ENCODE results near the gene NUP93.
A peak's percentile ranks its signal among the peaks of the same experiment; 100 is the strongest.
"Not testable (repeated sequence)": the region's sequence is repeated elsewhere in the genome, so short reads cannot be mapped to it uniquely, and the experiment has no call there.

Gene NUP93

GRCh38 chr16:56697456-56698155 is 32.3 kb upstream of the NUP93 start:
- Mint-ChIP-seq H3K27ac (no peak overlapping the region), H3K4me3 (no peak overlapping the region), H3K4me1 (peaks cover 10% of the 10 kb centered on the region), H3K36me3 (no peaks in the 10 kb centered on the region), H3K9me3 (no peaks in the 10 kb centered on the region), H3K27me3 (peaks cover 27% of the 10 kb centered on the region)
- CTCF ChIA-PET = interaction anchor here (0.6 to 1.6 kb wide), 2 partner anchors 121 to 184 kb away, joined by 3 to 10 read pairs; no protein-coding TSS in a partner anchor
- DNase-seq = no peak

GRCh38 chr16:56700195-56700594 is 29.7 kb upstream of the NUP93 start:
- DNase-seq = no peak
- H3K4me1 Mint-ChIP-seq = peaks cover 10% of the 10 kb centered on the region

GRCh38 chr16:56700631-56701030 is 29.3 kb upstream of the NUP93 start:
- CTCF ChIA-PET = interaction anchor here (1.2 to 4.5 kb wide), 10 partner anchors 16 to 187 kb away, joined by 3 to 79 read pairs (median 14); no protein-coding TSS in a partner anchor
- no peak for DNase-seq
- H3K36me3 Mint-ChIP-seq = no peaks in the 10 kb centered on the region
- H3K4me1 Mint-ChIP-seq = peaks cover 10% of the 10 kb centered on the region
- peaks cover 21% of the 10 kb centered on the region for H3K27me3 Mint-ChIP-seq
- H3K27ac Mint-ChIP-seq = no peak overlapping the region
- H3K9me3 Mint-ChIP-seq = no peaks in the 10 kb centered on the region
- no peak overlapping the region for H3K4me3 Mint-ChIP-seq

More at GRCh38 chr16:56700195-56700594, 29.7 kb upstream of the NUP93 start:
- Mint-ChIP-seq H3K36me3 (no peaks in the 10 kb centered on the region), H3K27ac (no peak overlapping the region), H3K9me3 (no peaks in the 10 kb centered on the region), H3K4me3 (no peak overlapping the region), H3K27me3 (peaks cover 26% of the 10 kb centered on the region)
- CTCF ChIA-PET = interaction anchor here (1.4 to 4.5 kb wide), 7 partner anchors 23 to 186 kb away, joined by 5 to 79 read pairs (median 15); no protein-coding TSS in a partner anchor

GRCh38 chr16:56701534-56701933 is 28.4 kb upstream of the NUP93 start:
- Mint-ChIP-seq H3K9me3 (no peaks in the 10 kb centered on the region), H3K27ac (no peak overlapping the region), H3K4me3 (no peak overlapping the region), H3K27me3 (peaks cover 16% of the 10 kb centered on the region), H3K36me3 (no peaks in the 10 kb centered on the region), H3K4me1 (peaks cover 10% of the 10 kb centered on the region)
- DNase-seq = no peak
- CTCF ChIA-PET = interaction anchor here (0.8 to 4.5 kb wide), 43 partner anchors 9 to 383 kb away, joined by 3 to 79 read pairs (median 5); partner anchors contain the start of genes BBS2, MT1H, MT1X and MT2A

- CTCF ChIA-PET = interaction anchor here (0.7 to 4.5 kb wide), 29 partner anchors 17 to 385 kb away, joined by 3 to 79 read pairs (median 6); partner anchors contain the start of gene MT1H
These were observed 27.1 kb upstream of the NUP93 start for GRCh38 chr16:56702836-56703235.

GRCh38 chr16:56708525-56709442 is 21.1 kb upstream of the NUP93 start:
- Mint-ChIP-seq H3K36me3 (no peaks in the 10 kb centered on the region), H3K9me3 (no peaks in the 10 kb centered on the region), H3K4me1 (peaks cover 33% of the 10 kb centered on the region), H3K27me3 (peaks cover 4% of the 10 kb centered on the region), H3K27ac (peak overlapping the region; percentile 66), H3K4me3 (peak overlapping the region; percentile 43)
- CTCF ChIA-PET = interaction anchor here (0.7 to 1.3 kb wide), 6 partner anchors 20 to 132 kb away, joined by 3 to 6 read pairs (median 4); no protein-coding TSS in a partner anchor
- DNase-seq = peak; percentile 60

More at GRCh38 chr16:56702836-56703235, 27.1 kb upstream of the NUP93 start:
- H3K4me3 Mint-ChIP-seq = no peak overlapping the region
- DNase-seq = no peak
- H3K9me3 Mint-ChIP-seq = no peaks in the 10 kb centered on the region
- H3K4me1 Mint-ChIP-seq = peaks cover 14% of the 10 kb centered on the region
- no peaks in the 10 kb centered on the region for H3K36me3 Mint-ChIP-seq
- peak overlapping the region; percentile 42 for H3K27ac Mint-ChIP-seq
- H3K27me3 Mint-ChIP-seq = peaks cover 10% of the 10 kb centered on the region

DNA sequence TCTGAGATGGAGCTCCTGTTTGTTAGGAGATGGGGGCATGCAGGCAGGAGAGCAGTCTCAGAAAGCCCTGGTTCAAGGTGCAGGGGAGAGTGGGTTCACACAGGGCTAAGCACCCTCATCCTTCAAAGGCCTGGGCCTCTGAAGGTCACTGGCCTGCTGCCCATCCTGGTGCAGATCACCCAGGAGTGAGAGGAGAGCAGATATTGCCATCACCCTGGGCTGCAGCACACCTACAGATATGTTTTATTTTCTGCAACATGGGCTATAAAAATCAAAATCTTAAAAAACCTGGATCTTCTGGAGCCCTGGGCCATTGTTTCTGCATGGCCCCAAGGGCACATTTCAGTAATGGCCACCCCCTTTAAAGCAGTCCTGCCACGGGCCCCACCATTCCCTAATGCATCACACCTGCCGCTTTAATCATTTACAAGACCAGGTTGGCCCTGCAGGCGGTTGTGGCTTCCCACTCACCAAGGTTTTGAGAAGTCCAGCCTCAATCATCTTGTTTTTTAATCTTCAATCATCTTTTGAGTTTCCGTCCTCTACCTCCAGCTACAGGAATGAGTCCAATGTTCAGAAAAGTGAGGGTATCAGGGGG is 20.4 kb upstream of the NUP93 start:
- Mint-ChIP-seq H3K4me3 (peak overlapping the region; percentile 43), H3K9me3 (no peaks in the 10 kb centered on the region), H3K27ac (peak overlapping the region; percentile 66), H3K27me3 (peaks cover 4% of the 10 kb centered on the region), H3K36me3 (no peaks in the 10 kb centered on the region), H3K4me1 (peaks cover 33% of the 10 kb centered on the region)
- CTCF ChIA-PET = interaction anchor here (0.7 to 1.2 kb wide), 4 partner anchors 19 to 105 kb away, joined by 3 to 4 read pairs (median 4); no protein-coding TSS in a partner anchor
- DNase-seq = no peak

DNA sequence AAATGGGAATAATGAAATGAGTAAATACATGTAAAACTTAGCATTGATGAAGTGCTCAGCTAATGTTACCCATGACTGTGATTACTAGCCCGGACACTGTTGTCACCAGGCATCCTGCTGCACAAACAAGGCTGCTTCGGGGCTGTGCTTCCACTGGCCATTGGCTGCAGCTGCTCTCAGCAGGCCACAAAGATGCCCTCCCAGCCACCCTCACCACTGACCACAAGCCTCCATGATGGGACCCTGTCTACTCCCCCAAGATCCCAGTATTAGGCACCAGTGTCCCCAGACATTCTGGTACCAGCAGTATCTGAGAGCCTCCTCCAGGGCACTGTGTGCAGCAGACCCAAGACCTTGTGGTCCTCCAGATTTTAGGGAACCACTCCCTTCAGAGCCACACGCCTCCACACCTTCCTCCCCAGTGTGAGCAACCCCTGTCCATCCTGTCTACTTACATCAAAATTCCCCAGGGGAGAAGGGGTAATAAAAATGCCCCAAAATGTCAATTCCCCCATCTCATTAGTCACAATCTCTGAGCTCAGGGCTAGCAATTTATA is 19.7 kb upstream of the NUP93 start:
- Mint-ChIP-seq H3K4me3 (no peak overlapping the region), H3K27me3 (peaks cover 4% of the 10 kb centered on the region), H3K4me1 (peaks cover 33% of the 10 kb centered on the region), H3K36me3 (no peaks in the 10 kb centered on the region), H3K27ac (no peak overlapping the region), H3K9me3 (no peaks in the 10 kb centered on the region)
- DNase-seq = no peak
- CTCF ChIA-PET = interaction anchor here (1.2 kb wide), 1 partner anchor 18 kb away, joined by 4 read pairs; no protein-coding TSS in a partner anchor

DNA sequence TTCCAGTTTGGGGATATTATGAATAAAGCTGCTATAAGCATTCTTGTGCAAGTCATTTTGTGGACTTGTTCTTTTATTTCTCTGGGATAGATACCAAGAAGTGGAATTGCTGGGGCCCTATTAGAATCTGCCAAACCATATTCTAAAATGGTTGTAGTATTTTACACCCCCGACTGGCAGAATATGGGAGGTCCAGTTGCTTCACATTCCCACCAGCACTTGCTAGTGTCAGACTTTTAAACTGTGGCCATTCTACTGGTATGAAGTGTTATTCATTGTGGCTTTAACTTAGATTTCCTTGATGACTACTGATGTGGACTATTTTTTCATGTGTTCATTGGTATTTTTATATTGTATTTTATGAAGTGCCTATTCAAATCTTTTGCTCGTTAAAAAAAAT is 18.1 kb upstream of the NUP93 start:
- CTCF ChIA-PET = no interaction called here
- Mint-ChIP-seq H3K4me3 (no peak overlapping the region), H3K9me3 (no peaks in the 10 kb centered on the region), H3K36me3 (no peaks in the 10 kb centered on the region), H3K4me1 (peaks cover 33% of the 10 kb centered on the region), H3K27ac (no peak overlapping the region), H3K27me3 (peaks cover 8% of the 10 kb centered on the region)
- DNase-seq = no peak

- no peaks in the 10 kb centered on the region for H3K36me3 Mint-ChIP-seq
- peaks cover 8% of the 10 kb centered on the region for H3K27me3 Mint-ChIP-seq
- H3K27ac Mint-ChIP-seq = no peak overlapping the region
- H3K9me3 Mint-ChIP-seq = no peaks in the 10 kb centered on the region
- CTCF ChIA-PET = no interaction called here
- no peak for DNase-seq
- H3K4me3 Mint-ChIP-seq = no peak overlapping the region
- H3K4me1 Mint-ChIP-seq = peaks cover 19% of the 10 kb centered on the region
These were observed 16.1 kb upstream of the NUP93 start for GRCh38 chr16:56713794-56714193.

DNA sequence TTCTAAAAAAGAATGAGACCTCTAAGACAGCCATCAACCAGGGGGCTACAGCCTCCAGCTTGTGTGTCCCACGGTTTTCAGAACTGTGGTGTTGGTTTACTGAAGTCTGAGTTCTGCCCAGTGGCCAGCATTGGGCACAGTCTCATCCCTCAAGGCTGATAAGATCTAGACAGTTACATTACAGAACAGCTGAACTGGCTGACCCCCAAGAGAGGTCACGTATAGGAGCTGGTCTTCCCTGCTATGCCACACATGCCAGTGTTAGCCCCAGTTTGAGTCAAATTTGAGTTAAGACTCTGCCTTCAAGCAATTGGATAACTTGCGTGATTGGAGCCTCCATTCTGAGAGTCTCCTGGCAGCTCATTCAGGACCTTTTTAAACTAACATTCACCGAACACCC is 14.8 kb upstream of the NUP93 start:
- H3K27ac Mint-ChIP-seq = no peak overlapping the region
- DNase-seq = no peak

GRCh38 chr16:56716761-56717160 is 13.2 kb upstream of the NUP93 start:
- Mint-ChIP-seq H3K4me3 (no peak overlapping the region), H3K9me3 (no peaks in the 10 kb centered on the region), H3K4me1 (no peaks in the 10 kb centered on the region), H3K27ac (no peak overlapping the region), H3K36me3 (no peaks in the 10 kb centered on the region), H3K27me3 (peaks cover 12% of the 10 kb centered on the region)
- DNase-seq = no peak
- CTCF ChIA-PET = interaction anchor here (0.6 to 1.1 kb wide), 3 partner anchors 15 to 1446 kb away, joined by 3 to 5 read pairs (median 3); no protein-coding TSS in a partner anchor

More for the DNA sequence above, 14.8 kb upstream of the NUP93 start:
- H3K4me3 Mint-ChIP-seq = no peak overlapping the region
- H3K27me3 Mint-ChIP-seq = peaks cover 8% of the 10 kb centered on the region
- no peaks in the 10 kb centered on the region for H3K9me3 Mint-ChIP-seq
- no peaks in the 10 kb centered on the region for H3K36me3 Mint-ChIP-seq
- CTCF ChIA-PET = interaction anchor here (1.1 to 1.5 kb wide), 3 partner anchors 13 to 139 kb away, joined by 3 to 4 read pairs (median 3); no protein-coding TSS in a partner anchor
- H3K4me1 Mint-ChIP-seq = peaks cover 6% of the 10 kb centered on the region

DNA sequence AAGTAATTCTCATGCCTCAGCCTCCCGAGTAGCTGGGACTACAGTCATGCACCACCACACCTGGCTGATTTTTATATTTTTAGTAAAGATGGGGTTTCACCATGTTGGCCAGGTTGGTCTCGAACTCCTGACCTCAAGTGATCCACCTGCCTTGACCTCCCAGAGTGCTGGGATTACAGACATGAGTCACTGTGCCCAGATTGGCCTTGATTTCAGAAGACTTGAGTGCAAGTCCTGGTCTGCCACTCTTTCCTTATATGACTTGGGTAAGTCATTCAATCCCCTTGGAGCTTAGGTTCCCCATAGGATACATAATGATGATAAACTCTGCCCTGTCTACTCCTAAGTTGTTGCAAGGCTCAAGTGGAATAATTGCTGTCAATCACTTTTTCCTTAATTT is 12.4 kb upstream of the NUP93 start:
- not testable (repeated sequence) for DNase-seq, H3K4me3 Mint-ChIP-seq, H3K27ac Mint-ChIP-seq, H3K36me3 Mint-ChIP-seq, H3K4me1 Mint-ChIP-seq, H3K9me3 Mint-ChIP-seq
- CTCF ChIA-PET = interaction anchor here (0.7 to 1.1 kb wide), 2 partner anchors 42 to 189 kb away, joined by 3 to 5 read pairs; no protein-coding TSS in a partner anchor
- peaks cover 17% of the 10 kb centered on the region for H3K27me3 Mint-ChIP-seq
